GM21528 (cell line): ENCODE data around the gene CREB3L2.
A peak's percentile ranks its signal among the peaks of the same experiment; 100 is the strongest.
"Not testable (repeated sequence)": the region's sequence is repeated elsewhere in the genome, so short reads cannot be mapped to it uniquely, and the experiment has no call there.

Experiments used
- ATAC-seq: cut with Tn5 transposase; IDR thresholded peaks from one replicate; pipeline ENCODE4 v1.9.1; 2021; ENCODE audit warnings: mild to moderate bottlenecking, moderate library complexity; ENCODE audit not compliant: unreplicated experiment, low FRiP score

CREB3L2 gene

GRCh38 chr7:138015096-138015495 is 13.2 kb upstream of the CREB3L2 start:
- no peak for ATAC-seq

DNA sequence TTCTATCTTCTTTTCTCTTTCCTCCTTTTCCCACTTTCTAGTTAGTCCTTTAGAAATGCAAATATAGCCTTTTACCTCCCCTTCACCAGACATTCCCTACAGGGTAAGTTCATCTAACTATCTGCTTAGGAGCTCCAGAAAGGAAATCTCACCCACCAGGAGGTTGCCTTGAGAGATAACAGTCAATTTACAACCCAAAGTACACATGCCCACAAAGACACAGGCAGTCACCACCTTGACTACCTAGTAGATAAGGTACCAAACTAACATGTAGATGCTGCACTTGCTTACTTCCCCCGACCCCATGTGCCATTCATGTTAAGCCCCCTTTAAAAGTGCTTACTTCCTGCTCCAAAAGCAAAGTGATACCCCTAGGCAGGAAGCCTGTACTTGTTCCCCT is 12.8 kb upstream of the CREB3L2 start:
- no peak for ATAC-seq

GRCh38 chr7:138014201-138014600 is 12.3 kb upstream of the CREB3L2 start:
- ATAC-seq: not testable (repeated sequence)

DNA sequence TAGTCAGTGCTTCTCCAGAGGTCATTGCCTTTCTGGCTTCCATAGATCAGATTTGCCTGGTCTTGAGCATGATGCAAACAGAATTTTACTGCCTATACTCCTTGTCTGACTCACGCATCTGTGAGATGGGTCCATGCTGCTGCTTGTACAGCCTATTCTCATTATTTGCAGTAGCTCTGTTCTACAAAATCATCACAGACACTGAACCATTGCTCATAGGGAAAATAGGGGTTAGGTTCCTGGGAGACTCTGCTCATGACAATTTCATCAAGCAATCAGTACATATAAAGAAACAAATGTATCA is 7.4 kb upstream of the CREB3L2 start:
- ATAC-seq: no peak

DNA sequence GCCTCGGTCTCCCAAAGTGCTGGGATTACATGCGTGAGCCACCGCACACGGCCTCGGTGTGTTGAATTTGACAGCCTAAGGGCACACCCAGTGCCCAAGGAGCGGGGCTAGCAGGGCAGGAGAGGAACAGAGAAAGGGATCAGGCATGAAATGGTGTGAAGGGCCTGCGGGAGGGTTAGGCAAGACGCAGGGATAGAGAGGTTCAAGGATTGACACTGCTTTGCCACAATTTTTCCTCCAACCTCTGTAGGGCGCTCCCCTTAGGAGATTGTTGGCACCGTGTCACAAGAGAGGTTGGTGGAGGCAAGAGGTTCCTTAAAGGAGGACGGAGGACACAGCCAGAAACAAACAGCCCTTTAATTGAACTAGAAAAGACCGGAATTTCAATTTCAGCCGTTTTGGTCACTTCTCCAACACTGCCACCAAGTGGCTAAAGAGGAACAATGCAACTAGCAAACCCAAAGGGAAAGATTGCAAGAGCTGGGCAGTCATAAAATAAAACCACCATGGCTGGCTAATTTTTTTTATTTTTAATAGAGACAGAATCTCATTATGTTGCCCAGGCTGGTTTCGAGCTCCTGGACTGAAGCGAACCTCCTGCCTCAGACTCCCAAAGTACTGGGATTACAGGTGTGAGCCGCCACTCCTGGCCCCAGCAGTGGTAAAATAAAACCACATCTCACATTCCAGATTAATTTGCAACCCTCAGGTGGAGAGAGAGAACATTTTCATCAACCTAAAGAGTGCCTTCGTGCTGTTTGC is 6.9 kb upstream of the CREB3L2 start:
- no peak for ATAC-seq

GRCh38 chr7:138008019-138008587 is 6.2 kb upstream of the CREB3L2 start:
- ATAC-seq: no peak

DNA sequence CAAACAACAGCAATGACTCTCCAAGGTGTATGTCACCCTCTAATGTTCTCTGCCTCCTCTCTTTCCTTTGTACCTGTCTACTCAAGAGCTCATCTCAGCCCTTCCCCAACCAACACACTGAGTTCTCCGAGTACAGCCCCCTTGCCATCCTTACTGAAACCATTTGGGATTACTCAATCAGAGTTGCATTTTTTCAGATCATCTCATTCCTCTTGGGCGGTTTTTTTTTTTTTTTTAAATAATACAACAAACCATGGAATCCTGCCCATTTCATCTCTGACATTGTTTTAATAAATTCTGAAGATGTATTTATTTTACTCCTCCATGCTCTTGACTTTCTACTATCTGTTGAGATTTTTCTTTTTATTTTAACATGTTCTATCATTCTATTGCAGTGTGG is 4.2 kb upstream of the CREB3L2 start:
- ATAC-seq: no peak

- ATAC-seq: no peak
These were observed 3.0 kb upstream of the CREB3L2 start for GRCh38 chr7:138004936-138005335.

DNA sequence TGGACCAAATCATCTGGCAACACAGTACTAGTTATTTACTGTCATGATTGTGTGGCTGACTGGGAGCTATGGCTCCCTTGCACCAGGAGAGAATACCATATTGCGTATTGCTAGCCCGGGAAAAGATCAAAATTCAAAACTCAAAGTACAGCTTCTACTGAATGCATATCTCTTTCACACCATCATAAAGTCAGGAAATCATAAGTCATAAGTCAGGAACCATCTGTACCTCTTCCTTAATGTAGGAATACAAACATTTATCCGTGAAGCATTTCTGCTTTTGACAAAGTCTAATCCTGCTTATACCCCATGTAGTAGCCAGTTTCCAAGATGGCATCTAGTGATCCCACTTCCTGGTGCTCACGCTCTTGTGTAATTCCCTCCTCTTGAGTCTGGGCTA is 2.2 kb upstream of the CREB3L2 start:
- no peak for ATAC-seq

DNA sequence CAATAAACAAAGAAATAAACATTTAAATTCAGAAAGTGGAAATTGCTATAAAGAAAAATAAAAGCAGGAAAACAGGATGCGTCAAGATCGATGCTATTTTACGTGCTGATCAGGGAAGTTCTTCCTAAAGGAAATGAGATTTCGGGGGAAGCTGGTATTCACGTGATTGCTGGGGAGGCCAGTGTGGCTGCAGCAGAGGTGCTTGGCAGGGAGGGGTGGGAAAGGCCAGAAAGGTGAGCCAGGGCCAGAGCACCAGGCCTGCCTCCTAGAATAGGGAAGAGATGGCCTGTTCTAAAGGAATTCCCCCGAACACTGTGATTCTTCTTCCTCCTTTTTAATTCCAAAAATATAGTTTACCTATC is 923 bp upstream of the CREB3L2 start:
- no peak for ATAC-seq

DNA sequence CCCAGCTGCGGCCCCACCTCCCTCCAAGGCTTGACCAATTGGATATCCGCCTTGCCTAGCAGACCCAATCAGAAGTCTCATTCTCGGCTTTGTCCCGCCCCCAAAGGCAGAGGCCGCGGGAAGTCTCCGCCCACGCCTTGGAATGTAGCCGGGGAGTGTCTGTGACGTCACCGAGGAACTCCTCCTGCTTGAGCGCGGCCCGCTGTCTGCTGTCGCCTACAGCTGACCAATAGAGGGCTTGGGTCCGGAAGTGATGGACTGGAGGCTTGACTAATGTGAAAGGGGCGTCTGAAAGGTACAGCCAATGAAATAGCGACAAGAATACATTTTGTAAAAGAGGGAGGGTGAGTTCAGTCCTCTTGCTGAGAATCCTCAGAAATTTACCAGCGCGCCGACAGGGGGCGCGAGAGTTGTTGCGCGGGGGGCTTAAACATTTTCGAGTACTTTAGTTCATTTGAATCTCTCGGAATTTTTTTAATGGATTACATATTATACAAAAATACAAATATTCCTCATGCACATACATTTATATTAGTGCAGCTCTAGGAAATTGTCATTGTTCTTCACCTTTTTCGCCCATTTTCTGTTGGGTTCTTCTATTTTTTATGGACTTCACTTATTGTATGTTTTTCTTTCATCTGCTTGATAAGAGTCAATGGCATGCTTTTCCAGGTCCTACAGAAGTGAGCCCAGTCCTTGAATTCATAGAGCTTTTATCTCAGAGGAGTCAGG is 376 bp upstream of the CREB3L2 start:
- ATAC-seq: peak; percentile 98

- no peak for ATAC-seq
These were observed 1.7 kb downstream of the CREB3L2 start for GRCh38 chr7:138000081-138000701.

GRCh38 chr7:137999496-138000080 is 2.3 kb downstream of the CREB3L2 start:
- ATAC-seq: no peak

DNA sequence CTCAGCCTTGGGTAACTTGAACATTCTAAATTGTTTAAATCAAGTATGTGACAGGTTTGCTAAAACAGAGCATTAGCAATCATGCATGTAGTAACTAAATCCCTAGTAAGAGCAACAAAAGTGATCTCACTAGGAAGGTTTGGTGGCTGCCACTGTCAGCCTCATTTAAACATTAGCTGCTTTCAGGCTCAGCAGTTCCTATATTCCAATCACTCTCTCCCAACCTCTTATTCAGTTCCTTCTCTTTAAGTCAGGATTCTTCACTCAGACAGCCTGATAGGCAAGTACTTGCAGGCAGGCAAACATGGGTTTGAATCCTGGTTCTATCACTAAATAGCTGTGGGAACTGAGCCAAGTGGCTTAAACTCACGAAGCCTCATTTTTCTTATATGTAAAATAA is 3.6 kb downstream of the CREB3L2 start:
- no peak for ATAC-seq

GRCh38 chr7:137996871-137997270 is 5.0 kb downstream of the CREB3L2 start:
- no peak for ATAC-seq

DNA sequence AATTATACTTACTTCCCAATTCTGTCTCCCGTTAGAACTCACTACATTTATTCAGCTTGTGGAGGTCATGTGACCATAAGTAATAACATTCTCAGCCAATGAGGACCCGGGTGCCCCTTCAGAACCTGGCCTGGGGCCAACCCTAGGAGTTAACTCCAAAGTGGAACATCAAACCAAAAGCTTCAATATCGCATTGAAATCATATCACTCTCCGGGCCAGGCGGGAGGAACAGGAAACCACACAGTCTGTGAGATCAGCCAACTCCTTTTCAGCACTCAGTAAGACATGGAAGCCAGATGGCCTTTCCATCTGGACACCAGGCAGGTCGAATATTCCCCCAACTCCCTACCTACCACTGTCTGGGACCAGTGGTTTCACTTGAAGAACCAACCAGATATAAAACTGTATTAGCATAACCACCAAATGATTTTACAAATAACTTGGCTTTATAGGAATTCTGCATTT is 5.5 kb downstream of the CREB3L2 start:
- no peak for ATAC-seq

DNA sequence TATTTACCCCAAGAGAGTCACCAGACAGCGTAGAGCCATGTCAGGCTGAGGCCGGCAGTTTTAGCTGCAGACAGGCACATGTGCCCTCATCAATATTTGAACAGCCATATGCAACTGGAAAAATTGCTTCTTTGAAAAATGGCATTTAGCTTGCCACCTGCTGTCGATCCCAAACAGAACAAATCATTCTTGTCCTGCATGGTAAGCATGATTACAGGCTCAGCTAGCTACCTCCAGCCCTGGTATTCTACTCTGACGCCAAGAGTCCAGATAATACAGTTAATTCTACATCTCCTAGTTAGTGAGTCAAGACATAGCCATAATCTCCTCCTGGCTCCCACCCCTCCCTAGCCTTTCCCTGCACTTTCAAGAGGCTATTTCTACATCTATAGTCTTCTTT is 7.7 kb downstream of the CREB3L2 start:
- no peak for ATAC-seq

DNA sequence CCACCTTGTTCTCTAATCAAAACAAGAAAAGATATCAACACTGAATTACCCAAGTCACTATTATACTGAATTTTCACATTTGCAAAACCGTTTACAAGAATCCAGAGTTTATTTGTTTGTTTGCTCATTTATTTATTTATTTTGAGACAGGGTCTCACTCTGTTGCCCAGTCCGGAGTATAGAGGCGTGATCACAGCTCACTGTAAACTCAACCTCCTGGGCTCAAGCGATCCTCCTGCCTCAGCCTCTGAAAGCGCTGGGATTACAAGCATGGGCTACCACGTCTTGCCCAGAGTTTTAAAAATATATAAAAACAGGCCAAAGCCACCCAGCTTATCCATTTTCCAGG is 8.5 kb downstream of the CREB3L2 start:
- ATAC-seq: no peak

DNA sequence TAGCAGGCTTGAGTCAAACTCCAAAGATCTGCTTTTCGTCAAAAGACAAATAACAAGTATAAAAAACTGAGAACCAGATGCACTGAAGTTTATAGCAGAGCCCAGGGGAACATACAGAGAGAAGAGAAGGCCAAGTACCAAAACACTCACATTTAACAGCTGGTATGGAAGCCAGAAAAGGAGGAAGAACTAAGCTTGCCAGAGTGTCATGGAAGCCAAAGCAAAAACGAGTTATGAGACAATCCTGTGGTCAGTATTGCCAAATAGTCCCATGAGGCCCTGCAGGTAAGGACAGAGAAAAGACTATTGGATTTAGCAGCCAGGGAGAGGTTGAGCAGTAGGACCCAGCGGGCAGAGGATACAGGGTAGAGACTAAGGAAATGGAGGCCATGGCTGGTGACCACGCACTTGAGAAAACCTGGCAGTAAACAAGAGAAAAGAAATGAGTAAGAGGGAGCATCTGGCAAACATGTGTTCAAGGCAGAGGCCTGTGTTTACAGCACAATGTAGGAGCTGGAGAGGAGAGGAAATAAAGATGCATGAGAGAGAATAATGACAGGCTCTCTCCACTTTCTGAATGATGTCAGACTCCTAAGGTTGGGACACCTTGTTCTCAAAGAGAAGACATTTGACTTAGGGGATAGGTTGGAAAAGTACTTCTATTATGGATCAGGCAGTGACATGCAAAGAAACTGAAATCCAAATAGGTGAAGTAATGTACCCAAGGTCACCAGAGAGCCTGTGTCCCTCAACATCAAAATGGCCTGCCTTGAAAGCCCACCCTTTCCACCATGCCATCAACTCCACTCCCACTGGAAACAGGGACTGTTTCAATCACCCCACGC is 9.1 kb downstream of the CREB3L2 start:
- ATAC-seq: no peak

- no peak for ATAC-seq
These were observed 9.8 kb downstream of the CREB3L2 start for GRCh38 chr7:137992104-137992549.
